HS-5 (cell line): ENCODE results near the gene MICOS13.

Source experiments
- DNase-seq: peaks from one replicate; pipeline ENCODE4 v3.0.0-alpha.2; 2012; ENCODE audit warnings: low read depth

Gene MICOS13

GRCh38 chr19:5687360-5688198, 7.3 kb upstream of the MICOS13 start:
- no peak for DNase-seq

DNA sequence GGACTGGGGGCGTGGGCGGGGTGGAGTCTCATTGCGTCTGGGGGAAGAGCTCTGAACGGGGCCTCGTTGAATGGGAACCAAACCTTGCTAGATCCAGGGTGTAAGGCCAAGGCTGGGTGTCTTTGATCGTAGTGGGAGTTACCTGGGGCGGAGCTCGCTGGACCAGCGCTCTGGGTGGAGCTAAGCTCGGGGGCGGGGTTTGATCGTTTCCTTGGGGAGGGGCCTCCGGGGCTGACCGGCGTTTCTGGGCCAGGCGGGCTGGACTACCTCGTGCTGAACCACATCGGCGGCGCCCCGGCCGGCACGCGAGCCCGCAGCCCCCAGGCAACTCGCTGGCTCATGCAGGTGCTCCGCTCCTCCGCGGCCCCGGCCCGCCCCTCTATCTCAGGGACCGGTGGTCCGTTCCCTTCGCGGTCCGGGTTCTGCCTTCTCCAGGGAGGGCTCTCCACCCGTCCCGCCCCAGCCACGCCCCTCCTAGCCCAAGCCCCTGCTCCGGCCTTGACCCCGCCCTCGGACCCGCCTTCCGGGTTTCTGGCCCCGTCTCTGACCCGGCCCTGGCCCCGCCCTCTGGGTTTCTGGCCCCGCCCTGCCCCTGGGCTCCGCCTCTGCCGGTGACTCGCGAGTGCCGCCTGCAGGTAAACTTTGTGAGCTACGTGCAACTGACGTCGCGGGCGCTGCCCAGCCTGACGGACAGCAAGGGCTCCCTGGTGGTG, 6.5 kb upstream of the MICOS13 start:
- DNase-seq: no peak

DNA sequence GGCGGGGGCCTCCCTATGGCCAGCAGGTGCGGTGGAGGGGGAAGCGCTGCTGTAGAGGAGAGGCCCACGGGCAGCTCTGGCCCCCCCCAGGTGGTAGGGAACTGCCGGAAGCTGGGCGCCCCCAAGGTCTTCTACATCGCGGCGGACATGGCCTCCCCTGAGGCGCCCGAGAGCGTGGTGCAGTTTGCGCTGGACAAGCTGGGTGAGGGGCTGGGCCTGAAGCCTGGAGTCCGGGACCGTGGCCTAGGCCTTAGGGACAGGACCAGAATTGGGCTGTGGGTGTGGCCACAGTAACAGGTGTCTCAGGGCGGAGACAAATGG, 6.0 kb upstream of the MICOS13 start:
- no peak for DNase-seq

DNA sequence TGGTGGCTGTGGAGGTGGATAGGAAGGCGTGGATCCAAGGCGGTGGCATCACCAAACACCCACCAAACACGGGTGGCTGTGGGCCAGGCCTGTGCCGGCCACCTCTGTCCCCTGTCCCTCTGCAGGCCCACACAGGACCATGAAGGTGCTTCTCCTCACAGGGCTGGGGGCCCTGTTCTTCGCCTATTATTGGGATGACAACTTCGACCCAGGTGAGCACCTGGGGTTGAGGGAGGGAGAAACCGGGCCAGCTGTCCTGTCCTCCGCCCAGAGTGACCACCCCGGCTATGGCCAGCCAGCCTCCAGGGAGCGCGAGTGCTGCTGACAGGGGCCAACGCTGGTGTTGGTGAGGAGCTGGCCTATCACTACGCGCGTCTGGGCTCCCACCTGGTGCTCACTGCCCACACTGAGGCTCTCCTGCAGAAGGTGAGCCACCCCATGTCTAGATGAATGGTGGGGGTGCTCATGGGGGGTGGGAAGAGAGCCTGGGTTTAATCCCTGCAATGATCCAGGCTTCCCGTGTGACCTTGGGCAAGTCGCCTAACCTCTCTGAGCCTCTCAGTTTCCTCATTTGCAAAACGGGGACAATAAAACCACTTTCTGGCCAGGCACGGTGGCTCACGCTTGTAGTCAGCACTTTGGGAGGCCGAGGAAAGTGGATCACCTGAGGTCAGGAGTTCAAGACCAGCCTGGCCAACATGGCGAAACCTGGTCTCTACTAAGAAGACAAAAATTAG, 4.5 kb upstream of the MICOS13 start:
- DNase-seq: no peak

DNA sequence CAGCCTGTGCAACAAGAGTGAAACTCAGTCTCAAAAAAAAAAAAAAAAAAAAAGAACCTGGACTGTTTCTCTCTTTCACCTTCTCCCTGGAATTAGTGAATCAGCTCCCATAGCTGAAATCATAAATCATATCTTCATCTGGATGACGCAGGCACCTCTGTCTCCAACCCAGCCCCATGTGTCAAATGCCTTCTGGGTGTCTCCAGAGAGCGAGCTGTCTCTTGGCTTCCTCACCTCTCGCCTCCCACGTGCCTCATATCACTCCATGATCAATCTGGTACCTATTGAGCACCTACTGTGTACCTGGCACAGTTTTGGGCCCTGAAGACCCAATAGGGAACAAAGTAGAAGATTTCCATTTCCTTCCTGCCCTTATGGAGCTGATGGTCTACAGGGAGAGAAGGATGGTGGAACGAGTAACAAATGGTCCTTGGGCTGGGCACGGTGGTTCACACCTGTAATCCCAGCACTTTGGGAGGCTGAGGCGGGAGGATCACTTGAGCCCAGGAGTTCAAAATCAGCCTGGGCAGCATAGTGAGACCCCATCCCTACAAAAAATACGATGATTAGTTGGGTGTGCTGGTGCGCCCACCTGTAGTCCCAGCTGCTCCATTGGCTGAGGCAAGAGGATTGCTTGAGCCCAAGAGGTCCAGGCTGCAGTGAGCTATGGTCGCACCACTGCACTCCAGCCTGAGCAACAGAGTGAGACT, 3.0 kb upstream of the MICOS13 start:
- DNase-seq: no peak

- no peak for DNase-seq
Measured at GRCh38 chr19:5682107-5682482, 1.8 kb upstream of the MICOS13 start.

- no peak for DNase-seq
Measured at GRCh38 chr19:5681391-5682106, 1.2 kb upstream of the MICOS13 start.

GRCh38 chr19:5680084-5680436, 256 bp downstream of the MICOS13 start:
- DNase-seq: no peak

- DNase-seq: no peak
Measured at GRCh38 chr19:5679289-5680083, 830 bp downstream of the MICOS13 start.

DNA sequence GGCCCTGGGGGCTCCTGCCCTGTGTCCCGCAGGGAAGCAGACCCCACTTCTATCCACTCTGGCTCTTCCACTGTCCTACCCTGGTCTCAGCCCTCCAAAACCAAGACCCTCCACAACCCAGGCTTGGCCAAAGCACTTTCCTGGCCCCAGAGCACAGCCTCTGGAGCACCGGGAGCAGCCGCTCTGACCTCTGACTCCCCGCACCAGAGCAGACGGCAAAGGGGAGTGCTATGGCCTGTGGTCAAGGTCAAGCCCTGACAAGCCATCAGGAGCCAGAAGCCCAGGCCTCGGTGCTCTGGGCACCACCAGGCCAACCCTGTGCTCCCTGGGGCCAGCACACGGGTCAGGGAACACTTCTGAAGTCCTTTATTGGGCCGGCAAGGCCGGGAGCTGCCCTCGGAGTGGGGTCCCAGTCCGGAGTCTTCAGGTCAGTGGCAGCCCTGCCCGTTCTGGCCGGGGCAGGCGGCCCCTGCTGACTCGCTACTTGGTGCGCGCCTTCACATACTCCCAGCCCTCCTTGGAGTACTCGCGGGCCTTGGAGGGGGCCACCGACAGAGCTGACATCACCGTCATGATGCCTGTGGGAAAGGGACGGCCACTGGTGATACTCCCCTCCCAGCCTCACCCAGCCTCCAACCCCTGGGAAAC, 2.1 kb downstream of the MICOS13 start:
- no peak for DNase-seq

- no peak for DNase-seq
Measured at GRCh38 chr19:5677580-5677979, 2.7 kb downstream of the MICOS13 start.

GRCh38 chr19:5677136-5677535, 3.2 kb downstream of the MICOS13 start:
- DNase-seq: no peak

GRCh38 chr19:5676772-5677105, 3.6 kb downstream of the MICOS13 start:
- DNase-seq: no peak

GRCh38 chr19:5676105-5676771, 4.1 kb downstream of the MICOS13 start:
- no peak for DNase-seq

DNA sequence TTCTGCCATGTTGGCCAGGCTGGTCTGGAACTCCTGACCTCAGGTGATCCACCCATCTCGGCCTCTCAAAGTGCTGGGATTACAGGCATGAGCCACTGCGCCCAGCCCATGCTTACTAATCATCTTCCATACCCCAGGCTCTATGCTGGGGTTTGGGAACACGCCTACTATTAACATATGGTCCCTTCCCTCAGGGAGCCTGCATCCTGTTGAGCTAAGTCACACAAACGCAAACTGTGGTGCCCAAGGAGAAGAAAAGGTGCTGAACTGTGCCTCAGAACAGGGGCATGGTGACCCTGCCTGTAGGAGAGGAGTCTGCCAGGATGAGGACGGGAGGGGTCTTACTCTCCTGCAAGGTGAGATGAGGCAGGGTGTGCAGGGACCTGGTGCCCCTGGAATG, 5.6 kb downstream of the MICOS13 start:
- no peak for DNase-seq

GRCh38 chr19:5673752-5674151, 6.6 kb downstream of the MICOS13 start:
- no peak for DNase-seq

GRCh38 chr19:5672708-5673459, 7.4 kb downstream of the MICOS13 start:
- no peak for DNase-seq

DNA sequence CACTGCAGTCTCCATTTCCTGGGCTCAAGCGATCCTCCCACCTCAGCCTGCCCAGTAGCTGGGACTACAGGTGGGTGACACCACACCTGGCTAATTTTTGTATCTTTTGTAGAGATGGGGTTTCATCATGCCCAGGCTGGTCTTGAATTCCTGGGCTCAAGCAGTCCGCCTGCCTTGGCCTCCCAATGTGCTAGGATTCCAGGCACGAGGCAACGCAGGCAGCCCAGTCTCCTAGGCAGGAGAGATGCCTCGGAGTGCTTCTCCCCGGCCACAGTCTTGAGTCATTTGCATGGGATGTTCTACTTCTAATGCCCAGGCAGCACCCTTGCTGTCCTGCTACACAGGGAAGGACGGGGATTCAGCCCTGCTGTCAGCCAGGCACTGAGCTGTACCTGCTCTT, 8.7 kb downstream of the MICOS13 start:
- no peak for DNase-seq

DNA sequence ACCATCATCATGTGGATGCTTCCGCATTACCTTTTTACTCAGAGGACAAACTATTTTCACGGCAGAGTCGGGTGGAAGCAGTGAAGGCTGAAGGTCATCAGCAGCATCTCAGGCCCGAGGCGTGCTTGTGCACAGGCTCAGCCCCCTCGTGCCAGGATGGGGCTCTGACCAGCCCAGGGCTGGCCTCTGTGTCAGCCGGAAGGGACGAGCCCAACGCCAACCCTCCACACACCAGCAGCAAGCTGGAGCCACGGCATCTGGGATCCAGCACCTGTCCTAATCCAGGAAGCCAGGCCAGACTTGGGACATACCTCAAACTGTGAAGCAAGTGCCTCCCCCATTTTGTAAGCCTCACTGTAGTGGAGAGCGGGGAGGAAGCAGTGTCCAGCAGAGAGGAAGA, 11.1 kb downstream of the MICOS13 start:
- no peak for DNase-seq
